ENCODE measurements around the gene TRMT61B. TPM values are rescaled to one million over a fixed set of nuclear protein-coding genes. Genes with fewer than 3 reads are reported as not detected.

TRMT61B gene
- total RNA-seq, 2 donors from 2014 or later: 19.9 to 22.4 TPM

DNA sequence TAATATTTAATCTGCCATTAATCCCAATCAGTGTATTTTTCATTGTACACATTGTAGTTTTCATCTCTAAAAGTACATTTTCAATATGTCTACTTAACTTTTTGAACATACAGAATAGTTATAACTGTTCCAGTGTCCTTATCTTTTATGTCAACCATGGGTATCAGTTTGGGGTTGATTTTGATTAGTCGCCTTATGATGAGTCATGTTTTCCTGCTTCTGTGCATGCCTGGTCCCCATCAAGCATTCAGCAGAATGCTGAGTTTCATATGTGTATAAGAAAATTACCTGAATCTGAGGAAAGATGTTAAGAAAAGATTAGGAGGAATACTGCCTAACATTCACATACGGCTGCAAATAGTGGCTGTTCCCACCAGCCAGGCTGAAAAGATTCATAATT lies 41.7 kb downstream of the TRMT61B start:
- no peaks in the 10 kb centered on the region for H3K27me3 Mint-ChIP-seq (ENCODE audit: insufficient read depth)

DNA sequence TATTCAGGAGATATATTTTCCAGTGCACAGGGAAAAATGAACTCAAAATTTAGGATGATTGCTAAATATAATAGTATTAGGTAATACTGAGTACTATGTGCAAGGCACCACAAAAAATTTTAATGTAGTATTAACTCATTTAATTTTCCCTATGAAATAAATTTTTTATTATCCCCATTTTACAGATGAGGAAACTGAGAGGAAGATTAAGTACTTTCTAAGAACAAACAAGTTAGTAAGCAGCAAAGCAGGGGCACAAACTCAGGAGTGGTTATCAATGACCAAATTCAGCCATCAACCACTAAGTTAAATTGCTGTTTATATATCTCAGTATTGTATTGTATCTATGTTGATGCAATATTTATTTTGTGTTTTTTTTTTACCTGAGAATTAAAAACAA lies 45.2 kb downstream of the TRMT61B start:
- peaks cover 1% of the 10 kb centered on the region for H3K4me1 Mint-ChIP-seq
- H3K9me3 Mint-ChIP-seq: no peaks in the 10 kb centered on the region
- H3K4me3 ChIP-seq (ENCODE audit: low read length): no peak overlapping the region
- no peak overlapping the region for H3K9ac ChIP-seq (ENCODE audit: extremely low read depth, low read length, poor library complexity, severe bottlenecking)
- H3K27me3 ChIP-seq (ENCODE audit: control insufficient read depth, insufficient read depth, low read length, poor library complexity, severe bottlenecking): no peaks in the 10 kb centered on the region
- H3K36me3 ChIP-seq (ENCODE audit: control insufficient read depth, insufficient read depth, low read length): no peaks in the 10 kb centered on the region
- H3K27ac ChIP-seq (ENCODE audit: low read depth, low read length): no peak overlapping the region
- H3K4me1 ChIP-seq (ENCODE audit: control insufficient read depth, insufficient read depth, low read length): no peaks in the 10 kb centered on the region
- no peak for DNase-seq
- no peaks in the 10 kb centered on the region for H3K27me3 Mint-ChIP-seq (ENCODE audit: insufficient read depth)
- TF ChIP-seq, protein P1, sequence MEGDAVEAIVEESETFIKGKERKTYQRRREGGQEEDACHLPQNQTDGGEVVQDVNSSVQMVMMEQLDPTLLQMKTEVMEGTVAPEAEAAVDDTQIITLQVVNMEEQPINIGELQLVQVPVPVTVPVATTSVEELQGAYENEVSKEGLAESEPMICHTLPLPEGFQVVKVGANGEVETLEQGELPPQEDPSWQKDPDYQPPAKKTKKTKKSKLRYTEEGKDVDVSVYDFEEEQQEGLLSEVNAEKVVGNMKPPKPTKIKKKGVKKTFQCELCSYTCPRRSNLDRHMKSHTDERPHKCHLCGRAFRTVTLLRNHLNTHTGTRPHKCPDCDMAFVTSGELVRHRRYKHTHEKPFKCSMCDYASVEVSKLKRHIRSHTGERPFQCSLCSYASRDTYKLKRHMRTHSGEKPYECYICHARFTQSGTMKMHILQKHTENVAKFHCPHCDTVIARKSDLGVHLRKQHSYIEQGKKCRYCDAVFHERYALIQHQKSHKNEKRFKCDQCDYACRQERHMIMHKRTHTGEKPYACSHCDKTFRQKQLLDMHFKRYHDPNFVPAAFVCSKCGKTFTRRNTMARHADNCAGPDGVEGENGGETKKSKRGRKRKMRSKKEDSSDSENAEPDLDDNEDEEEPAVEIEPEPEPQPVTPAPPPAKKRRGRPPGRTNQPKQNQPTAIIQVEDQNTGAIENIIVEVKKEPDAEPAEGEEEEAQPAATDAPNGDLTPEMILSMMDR (conservative IDR thresholded peaks at IDR 0.05): no peak
- no peak overlapping the region for H3K27ac Mint-ChIP-seq
- no peak overlapping the region for H3K4me3 Mint-ChIP-seq
- no peaks in the 10 kb centered on the region for H3K9me3 ChIP-seq (ENCODE audit: control insufficient read depth, low read length)
- H3K36me3 Mint-ChIP-seq (ENCODE audit: low read depth): no peaks in the 10 kb centered on the region

More for the DNA sequence above, 41.7 kb downstream of the TRMT61B start:
- no peak for DNase-seq
- Histone ChIP-seq H3K27ac (ENCODE audit: low read depth, low read length) (no peak overlapping the region), H3K9ac (ENCODE audit: extremely low read depth, low read length, poor library complexity, severe bottlenecking) (no peak overlapping the region), H3K36me3 (ENCODE audit: control insufficient read depth, insufficient read depth, low read length) (no peaks in the 10 kb centered on the region), H3K4me3 (ENCODE audit: low read length) (no peak overlapping the region), H3K4me1 (ENCODE audit: control insufficient read depth, insufficient read depth, low read length) (no peaks in the 10 kb centered on the region), H3K27me3 (ENCODE audit: control insufficient read depth, insufficient read depth, low read length, poor library complexity, severe bottlenecking) (peaks cover 9% of the 10 kb centered on the region), H3K9me3 (ENCODE audit: control insufficient read depth, low read length) (no peaks in the 10 kb centered on the region)
- no peaks in the 10 kb centered on the region for H3K9me3 Mint-ChIP-seq
- no peak overlapping the region for H3K27ac Mint-ChIP-seq
- H3K4me3 Mint-ChIP-seq: no peak overlapping the region
- TF ChIP-seq, protein P1 (conservative IDR thresholded peaks at IDR 0.05): no peak
- no peaks in the 10 kb centered on the region for H3K36me3 Mint-ChIP-seq (ENCODE audit: low read depth)
- no peaks in the 10 kb centered on the region for H3K4me1 Mint-ChIP-seq
- WGBS, 2 experiments (ENCODE audit: insufficient coverage in 1 of 2, insufficient read length in 1 of 2): 97 to 100% methylated on average over 2 of the region's 2 CpGs

DNA sequence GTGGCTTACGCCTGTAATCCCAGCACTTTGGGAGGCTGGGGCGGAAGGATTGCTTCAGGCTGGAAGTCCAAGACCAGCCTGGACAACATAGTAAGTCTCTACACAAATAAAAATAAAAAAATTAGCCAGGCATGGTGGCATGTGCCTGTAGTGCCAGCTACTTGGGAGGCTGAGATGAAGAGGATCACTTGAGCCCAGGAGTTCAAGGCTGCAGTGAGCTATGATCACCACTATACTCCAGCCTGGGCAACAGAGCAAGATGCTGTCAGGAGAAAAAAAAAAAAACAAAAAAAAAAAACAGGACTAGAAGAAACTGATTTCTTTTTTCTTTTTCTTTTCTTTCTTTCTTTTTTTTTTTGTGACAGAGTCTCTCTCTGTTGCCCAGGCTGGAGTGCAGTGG lies 45.9 kb downstream of the TRMT61B start:
- no peak overlapping the region for H3K4me3 Mint-ChIP-seq
- no peak overlapping the region for H3K27ac Mint-ChIP-seq
- H3K27ac ChIP-seq (ENCODE audit: low read depth, low read length): no peak overlapping the region
- TF ChIP-seq, protein P1 (conservative IDR thresholded peaks at IDR 0.05): no peak
- no peaks in the 10 kb centered on the region for H3K36me3 ChIP-seq (ENCODE audit: control insufficient read depth, insufficient read depth, low read length)
- peaks cover 1% of the 10 kb centered on the region for H3K4me1 Mint-ChIP-seq
- no peak overlapping the region for H3K9ac ChIP-seq (ENCODE audit: extremely low read depth, low read length, poor library complexity, severe bottlenecking)
- no peaks in the 10 kb centered on the region for H3K36me3 Mint-ChIP-seq (ENCODE audit: low read depth)
- H3K27me3 ChIP-seq (ENCODE audit: control insufficient read depth, insufficient read depth, low read length, poor library complexity, severe bottlenecking): no peaks in the 10 kb centered on the region
- no peaks in the 10 kb centered on the region for H3K9me3 Mint-ChIP-seq
- H3K27me3 Mint-ChIP-seq (ENCODE audit: insufficient read depth): no peaks in the 10 kb centered on the region
- no peak overlapping the region for H3K4me3 ChIP-seq (ENCODE audit: low read length)
- 93% methylated on average over 2 of the region's 2 CpGs; no CpG with 5 or more reads in 1 of the 2 experiments for WGBS, 2 experiments (ENCODE audit: insufficient coverage in 1 of 2, insufficient read length in 1 of 2)
- no peaks in the 10 kb centered on the region for H3K9me3 ChIP-seq (ENCODE audit: control insufficient read depth, low read length)
- no peaks in the 10 kb centered on the region for H3K4me1 ChIP-seq (ENCODE audit: control insufficient read depth, insufficient read depth, low read length)
- DNase-seq: no peak

Measured in endodermal cell (in vitro differentiated cells).